ENCODE results near the gene TBL1X.

TBL1X gene

DNA sequence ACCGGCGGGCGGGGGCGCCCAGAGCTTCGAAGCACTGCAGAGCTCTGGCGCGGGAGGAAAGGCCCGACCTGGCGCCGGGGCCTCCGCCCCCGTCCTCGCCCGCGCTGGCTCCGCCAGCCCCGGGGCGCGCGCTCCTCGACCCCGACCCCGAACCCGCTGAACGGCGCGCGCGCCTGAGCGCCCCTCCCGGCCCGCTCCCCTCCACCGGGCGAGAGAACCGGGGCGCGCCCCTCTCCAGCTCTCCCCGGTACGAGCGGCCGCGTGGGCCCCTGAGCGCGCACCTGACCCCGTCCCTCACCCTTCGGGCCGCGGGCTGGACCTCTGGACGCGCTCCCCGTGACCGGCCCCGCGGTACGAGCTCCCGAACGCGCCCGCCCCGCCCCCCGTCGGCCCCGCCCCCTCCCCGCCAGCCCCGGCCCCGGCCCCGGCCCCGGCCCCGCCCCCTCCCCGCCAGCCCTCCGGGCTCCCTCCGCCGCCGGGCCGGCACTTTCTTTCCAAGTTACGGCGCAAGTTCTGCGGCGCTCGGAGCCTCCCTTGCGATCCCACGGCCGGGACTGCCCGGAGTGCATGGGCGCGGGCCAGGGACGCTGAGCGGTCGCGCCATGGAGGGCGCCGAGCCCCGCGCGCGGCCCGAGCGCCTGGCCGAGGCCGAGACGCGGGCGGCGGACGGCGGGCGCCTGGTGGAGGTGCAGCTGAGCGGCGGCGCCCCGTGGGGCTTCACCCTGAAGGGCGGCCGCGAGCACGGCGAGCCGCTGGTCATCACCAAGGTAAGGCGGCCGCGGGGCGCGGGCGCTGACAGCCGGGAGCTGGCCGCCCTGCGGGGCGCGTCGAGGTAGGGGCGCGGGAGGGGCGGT lies 321.3 kb downstream of the TBL1X start, which contains the start of gene SHROOM2:
Gene SHROOM2 (plus strand): TSS at position 486 of the 854 bp plus-strand sequence. CDS start 117 bp downstream, at position 603.
- no peak for TF ChIP-seq ZFX (IDR thresholded peaks at IDR 0.05; ENCODE audit: borderline replicate concordance)
- TF ChIP-seq, protein P1, sequence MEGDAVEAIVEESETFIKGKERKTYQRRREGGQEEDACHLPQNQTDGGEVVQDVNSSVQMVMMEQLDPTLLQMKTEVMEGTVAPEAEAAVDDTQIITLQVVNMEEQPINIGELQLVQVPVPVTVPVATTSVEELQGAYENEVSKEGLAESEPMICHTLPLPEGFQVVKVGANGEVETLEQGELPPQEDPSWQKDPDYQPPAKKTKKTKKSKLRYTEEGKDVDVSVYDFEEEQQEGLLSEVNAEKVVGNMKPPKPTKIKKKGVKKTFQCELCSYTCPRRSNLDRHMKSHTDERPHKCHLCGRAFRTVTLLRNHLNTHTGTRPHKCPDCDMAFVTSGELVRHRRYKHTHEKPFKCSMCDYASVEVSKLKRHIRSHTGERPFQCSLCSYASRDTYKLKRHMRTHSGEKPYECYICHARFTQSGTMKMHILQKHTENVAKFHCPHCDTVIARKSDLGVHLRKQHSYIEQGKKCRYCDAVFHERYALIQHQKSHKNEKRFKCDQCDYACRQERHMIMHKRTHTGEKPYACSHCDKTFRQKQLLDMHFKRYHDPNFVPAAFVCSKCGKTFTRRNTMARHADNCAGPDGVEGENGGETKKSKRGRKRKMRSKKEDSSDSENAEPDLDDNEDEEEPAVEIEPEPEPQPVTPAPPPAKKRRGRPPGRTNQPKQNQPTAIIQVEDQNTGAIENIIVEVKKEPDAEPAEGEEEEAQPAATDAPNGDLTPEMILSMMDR (IDR thresholded peaks at IDR 0.05) = no peak
- peak within 1 kb of the TSS; percentile 44 for H3K27ac ChIP-seq

DNA sequence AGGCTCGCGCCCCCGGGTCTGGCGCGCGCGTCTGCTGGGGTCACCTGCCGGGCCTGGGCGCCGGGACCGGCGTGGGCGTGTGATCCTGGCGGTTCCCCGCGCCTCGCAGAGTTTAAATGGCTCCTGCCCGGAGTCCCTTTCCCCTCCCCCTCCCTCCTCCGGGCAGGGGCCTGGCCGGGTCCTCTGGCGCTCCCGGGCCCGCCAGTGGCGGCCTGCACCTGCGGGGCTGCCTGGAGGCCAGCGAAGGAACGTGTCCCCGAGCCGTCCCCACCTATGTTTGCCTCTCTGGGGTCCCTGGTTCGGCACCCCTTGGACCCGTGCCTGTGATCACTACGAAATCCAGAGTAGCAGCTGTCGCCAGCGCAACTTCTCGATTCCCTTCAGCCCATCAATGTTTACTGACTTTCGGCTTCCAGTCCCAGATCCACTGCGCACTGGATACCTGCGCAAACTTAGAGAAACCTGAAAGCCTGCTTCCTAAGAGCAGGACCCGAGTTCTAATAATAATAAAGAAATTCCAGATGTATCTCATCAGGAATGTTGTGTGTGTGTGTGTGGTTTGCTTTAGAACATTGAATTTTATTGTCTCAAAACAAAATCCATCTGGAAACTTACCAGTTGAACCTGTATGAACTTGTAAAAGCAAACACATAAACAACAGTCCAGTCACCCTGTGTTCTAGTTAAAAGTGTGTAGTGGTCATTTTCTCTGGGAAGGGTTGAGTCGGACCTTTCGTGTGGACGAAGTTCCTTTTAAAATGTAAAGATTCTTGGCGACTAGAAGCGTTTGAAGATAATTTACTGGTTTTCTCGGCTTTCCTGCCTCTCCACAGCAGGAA lies 322.2 kb downstream of the TBL1X start:
- peak overlapping the region; percentile 44 for H3K27ac ChIP-seq
- no peak for TF ChIP-seq ZFX (IDR thresholded peaks at IDR 0.05; ENCODE audit: borderline replicate concordance)
- TF ChIP-seq, protein P1 (IDR thresholded peaks at IDR 0.05) = no peak

DNA sequence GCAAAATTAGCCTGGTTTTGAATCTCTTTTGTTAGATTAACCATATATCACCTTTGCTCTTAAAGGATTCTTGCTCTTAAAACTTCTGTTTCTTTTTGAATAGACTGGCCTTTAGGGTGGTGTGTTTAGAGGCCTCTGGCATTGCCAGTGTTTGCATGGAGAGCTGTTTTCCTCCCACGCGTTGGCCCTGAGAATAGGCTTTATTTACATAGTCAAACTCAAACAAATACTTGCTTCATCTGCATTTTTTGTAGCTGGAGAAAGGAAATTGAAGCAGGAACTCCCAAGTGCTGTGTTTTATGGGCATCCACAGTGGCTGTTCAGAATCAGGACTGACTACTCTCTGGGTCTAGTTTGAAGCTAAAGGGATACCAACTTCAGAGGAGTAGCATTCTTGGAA lies 324.1 kb downstream of the TBL1X start:
- no peak for TF ChIP-seq ZFX (IDR thresholded peaks at IDR 0.05; ENCODE audit: borderline replicate concordance)
- TF ChIP-seq, protein P1 (IDR thresholded peaks at IDR 0.05) = no peak
- peak overlapping the region; percentile 57 for H3K27ac ChIP-seq

DNA sequence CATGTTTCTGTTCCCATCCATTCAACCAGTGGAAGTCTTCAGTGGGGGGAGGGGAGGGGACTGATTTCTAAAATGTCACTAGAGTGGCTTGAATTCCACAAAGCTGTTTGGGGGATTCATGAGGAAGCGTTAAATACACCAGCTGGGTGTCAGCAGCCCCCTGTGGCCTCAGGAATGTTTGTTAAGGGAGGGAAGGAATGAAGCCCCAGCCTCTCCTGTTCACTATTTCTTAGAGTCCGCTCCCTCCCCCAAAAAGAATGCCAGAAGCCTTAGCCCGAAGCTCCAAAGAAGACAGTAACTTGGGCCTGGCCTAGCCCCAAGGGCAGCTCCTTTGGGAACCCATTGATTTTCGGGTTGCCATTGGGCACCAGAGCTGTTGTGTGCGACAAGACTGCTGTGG lies 324.7 kb downstream of the TBL1X start:
- H3K27ac ChIP-seq = peak overlapping the region; percentile 57
- TF ChIP-seq ZFX (IDR thresholded peaks at IDR 0.05; ENCODE audit: borderline replicate concordance) = no peak
